IgD-negative memory B cell (primary cell): ENCODE data around the gene PRKCH. TPM values are rescaled to one million over a fixed set of nuclear protein-coding genes. Genes with fewer than 3 reads are reported as not detected.
"Not testable (repeated sequence)": the region's sequence is repeated elsewhere in the genome, so short reads cannot be mapped to it uniquely, and the experiment has no call there.

ENCODE experiments used
- H3K27ac Mint-ChIP-seq, 3 donors: one replicate each; pipeline ENCODE4 v1.8.0; 2020 to 2022; ENCODE audit warnings: mild to moderate bottlenecking in 3 of 3, mixed read lengths in 3 of 3, moderate library complexity in 1 of 3
- H3K27me3 Mint-ChIP-seq: one replicate; pipeline ENCODE4 v1.8.0; 2021; ENCODE audit warnings: mixed read lengths
- H3K36me3 Mint-ChIP-seq: one replicate; pipeline ENCODE4 v1.8.0; 2020; ENCODE audit warnings: mild to moderate bottlenecking, mixed read lengths
- H3K4me1 Mint-ChIP-seq, 3 donors: one replicate each; pipeline ENCODE4 v1.8.0; 2020 to 2022; ENCODE audit warnings: mixed read lengths in 3 of 3, mild to moderate bottlenecking in 1 of 3
- H3K4me3 Mint-ChIP-seq, 4 donors: one replicate each; pipeline ENCODE4 v1.8.0; 2020 to 2022; ENCODE audit warnings: mild to moderate bottlenecking in 4 of 4, mixed read lengths in 4 of 4, moderate library complexity in 3 of 4
- H3K9me3 Mint-ChIP-seq, 3 donors: one replicate each; pipeline ENCODE4 v1.8.0; 2020 to 2021; ENCODE audit warnings: mixed read lengths in 3 of 3, mild to moderate bottlenecking in 1 of 3
- polyA plus RNA-seq: library from polyadenylated mRNA; unstranded; fragments of 300-500 nt; fragmentation: Illumina TruSeq; gene quantifications from one replicate; pipeline ENCODE4 v1.2.3, GENCODE V29; 2021

The PRKCH gene
- polyA plus RNA-seq, 1 donor from 2014 or later: 9.6 TPM

GRCh38 chr14:61395115-61395725, 73.8 kb downstream of the PRKCH start:
- peaks cover 2 to 10% (median 5%) of the 10 kb centered on the region in 3 donors for H3K4me1 Mint-ChIP-seq
- H3K27ac Mint-ChIP-seq: peak overlapping the region in 1 of 3 donors; percentile 57
- peaks cover 9% of the 10 kb centered on the region for H3K27me3 Mint-ChIP-seq
- H3K36me3 Mint-ChIP-seq: no peaks in the 10 kb centered on the region
- peaks cover 0 to 1% (median 0%) of the 10 kb centered on the region in 3 donors for H3K9me3 Mint-ChIP-seq
- H3K4me3 Mint-ChIP-seq: no peak overlapping the region

- Mint-ChIP-seq H3K27ac (peak overlapping the region in 1 of 3 donors; percentile 55), H3K9me3 (peaks cover 0 to 1% (median 0%) of the 10 kb centered on the region in 3 donors), H3K36me3 (no peaks in the 10 kb centered on the region), H3K4me3 (no peak overlapping the region), H3K27me3 (peaks cover 9% of the 10 kb centered on the region), H3K4me1 (peaks cover 0 to 4% (median 0%) of the 10 kb centered on the region in 3 donors)
Measured at GRCh38 chr14:61396279-61396678, 74.9 kb downstream of the PRKCH start.

- Mint-ChIP-seq H3K27ac (peak overlapping the region in 1 of 3 donors; percentile 55), H3K36me3 (no peaks in the 10 kb centered on the region), H3K4me3 (no peak overlapping the region), H3K9me3 (peaks cover 0 to 1% (median 0%) of the 10 kb centered on the region in 3 donors), H3K27me3 (peaks cover 9% of the 10 kb centered on the region), H3K4me1 (peaks cover 0 to 2% (median 0%) of the 10 kb centered on the region in 3 donors)
Measured at GRCh38 chr14:61396694-61397093, 75.3 kb downstream of the PRKCH start.

GRCh38 chr14:61397615-61398014, 76.2 kb downstream of the PRKCH start:
- H3K27me3 Mint-ChIP-seq: peaks cover 8% of the 10 kb centered on the region
- H3K9me3 Mint-ChIP-seq: peaks cover 0 to 1% (median 0%) of the 10 kb centered on the region in 3 donors
- no peak overlapping the region for H3K4me3 Mint-ChIP-seq
- no peaks in the 10 kb centered on the region for H3K36me3 Mint-ChIP-seq
- H3K4me1 Mint-ChIP-seq: no peaks in the 10 kb centered on the region
- H3K27ac Mint-ChIP-seq: no peak overlapping the region

- no peak overlapping the region for H3K4me3 Mint-ChIP-seq
- no peak overlapping the region for H3K27ac Mint-ChIP-seq
- no peaks in the 10 kb centered on the region for H3K4me1 Mint-ChIP-seq
- peaks cover 5% of the 10 kb centered on the region for H3K27me3 Mint-ChIP-seq
- no peaks in the 10 kb centered on the region for H3K36me3 Mint-ChIP-seq
- H3K9me3 Mint-ChIP-seq: peaks cover 0 to 1% (median 0%) of the 10 kb centered on the region in 3 donors
Measured at GRCh38 chr14:61398221-61398620, 76.8 kb downstream of the PRKCH start.

- Mint-ChIP-seq H3K36me3 (no peaks in the 10 kb centered on the region), H3K4me1 (peaks cover 0 to under 1% (median 0%) of the 10 kb centered on the region in 3 donors), H3K27ac (no peak overlapping the region), H3K4me3 (no peak overlapping the region), H3K9me3 (peaks cover 0 to 1% (median 0%) of the 10 kb centered on the region in 3 donors), H3K27me3 (peaks cover 5% of the 10 kb centered on the region)
Measured at GRCh38 chr14:61399365-61399764, 78.0 kb downstream of the PRKCH start.

GRCh38 chr14:61401461-61401860, 80.1 kb downstream of the PRKCH start:
- Mint-ChIP-seq H3K36me3 (no peaks in the 10 kb centered on the region), H3K4me3 (no peak overlapping the region), H3K9me3 (no peaks in the 10 kb centered on the region), H3K4me1 (peaks cover 0 to 3% (median 0%) of the 10 kb centered on the region in 3 donors), H3K27ac (peak overlapping the region in 1 of 3 donors; percentile 12), H3K27me3 (peaks cover 2% of the 10 kb centered on the region)

- H3K4me3 Mint-ChIP-seq: no peak overlapping the region
- H3K9me3 Mint-ChIP-seq: no peaks in the 10 kb centered on the region
- no peak overlapping the region for H3K27ac Mint-ChIP-seq
- no peaks in the 10 kb centered on the region for H3K36me3 Mint-ChIP-seq
- peaks cover 0 to 3% (median 0%) of the 10 kb centered on the region in 3 donors for H3K4me1 Mint-ChIP-seq
- peaks cover 3% of the 10 kb centered on the region for H3K27me3 Mint-ChIP-seq
Measured at GRCh38 chr14:61403411-61403810, 82.0 kb downstream of the PRKCH start.

GRCh38 chr14:61404637-61405036, 83.3 kb downstream of the PRKCH start:
- no peak overlapping the region for H3K27ac Mint-ChIP-seq
- no peaks in the 10 kb centered on the region for H3K36me3 Mint-ChIP-seq
- no peak overlapping the region for H3K4me3 Mint-ChIP-seq
- H3K27me3 Mint-ChIP-seq: peaks cover 6% of the 10 kb centered on the region
- H3K9me3 Mint-ChIP-seq: no peaks in the 10 kb centered on the region
- peaks cover 0 to 3% (median 0%) of the 10 kb centered on the region in 3 donors for H3K4me1 Mint-ChIP-seq

GRCh38 chr14:61406198-61406597, 84.8 kb downstream of the PRKCH start:
- Mint-ChIP-seq H3K27ac (no peak overlapping the region), H3K4me1 (peaks cover 0 to 3% (median 0%) of the 10 kb centered on the region in 3 donors), H3K9me3 (no peaks in the 10 kb centered on the region), H3K27me3 (peaks cover 6% of the 10 kb centered on the region), H3K36me3 (no peaks in the 10 kb centered on the region), H3K4me3 (no peak overlapping the region)

- Mint-ChIP-seq H3K4me3 (no peak overlapping the region), H3K9me3 (no peaks in the 10 kb centered on the region), H3K27me3 (peaks cover 6% of the 10 kb centered on the region), H3K36me3 (no peaks in the 10 kb centered on the region), H3K27ac (no peak overlapping the region), H3K4me1 (peaks cover 0 to 3% (median 0%) of the 10 kb centered on the region in 3 donors)
Measured at GRCh38 chr14:61406675-61407074, 85.3 kb downstream of the PRKCH start.

GRCh38 chr14:61408498-61408897, 87.1 kb downstream of the PRKCH start:
- peaks cover 0 to 3% (median 0%) of the 10 kb centered on the region in 3 donors for H3K4me1 Mint-ChIP-seq
- no peak overlapping the region for H3K4me3 Mint-ChIP-seq
- H3K27ac Mint-ChIP-seq: no peak overlapping the region

GRCh38 chr14:61409782-61410181, 88.4 kb downstream of the PRKCH start:
- Mint-ChIP-seq H3K36me3 (no peaks in the 10 kb centered on the region), H3K4me3 (no peak overlapping the region), H3K4me1 (no peaks in the 10 kb centered on the region)

More at GRCh38 chr14:61408498-61408897, 87.1 kb downstream of the PRKCH start:
- no peaks in the 10 kb centered on the region for H3K36me3 Mint-ChIP-seq
- H3K27me3 Mint-ChIP-seq: peaks cover 6% of the 10 kb centered on the region
- H3K9me3 Mint-ChIP-seq: no peaks in the 10 kb centered on the region

GRCh38 chr14:61415934-61416333, 94.6 kb downstream of the PRKCH start:
- not testable (repeated sequence) for H3K9me3 Mint-ChIP-seq, H3K27me3 Mint-ChIP-seq, H3K27ac Mint-ChIP-seq, H3K36me3 Mint-ChIP-seq, H3K4me3 Mint-ChIP-seq
- peaks cover 0 to 12% (median 3%) of the 10 kb centered on the region in 3 donors for H3K4me1 Mint-ChIP-seq

More at GRCh38 chr14:61409782-61410181, 88.4 kb downstream of the PRKCH start:
- Mint-ChIP-seq H3K27me3 (peaks cover 4% of the 10 kb centered on the region), H3K27ac (no peak overlapping the region), H3K9me3 (no peaks in the 10 kb centered on the region)

- Mint-ChIP-seq H3K9me3 (no peaks in the 10 kb centered on the region), H3K4me3 (no peak overlapping the region), H3K4me1 (peaks cover 0 to 12% (median 3%) of the 10 kb centered on the region in 3 donors), H3K27ac (no peak overlapping the region), H3K27me3 (peaks cover 4% of the 10 kb centered on the region), H3K36me3 (no peaks in the 10 kb centered on the region)
Measured at GRCh38 chr14:61416591-61416990, 95.2 kb downstream of the PRKCH start.

GRCh38 chr14:61417141-61417540, 95.8 kb downstream of the PRKCH start:
- Mint-ChIP-seq H3K9me3 (no peaks in the 10 kb centered on the region), H3K27ac (no peak overlapping the region), H3K4me3 (no peak overlapping the region), H3K36me3 (no peaks in the 10 kb centered on the region), H3K27me3 (peaks cover 4% of the 10 kb centered on the region), H3K4me1 (peaks cover 0 to 12% (median 3%) of the 10 kb centered on the region in 3 donors)
